ENCODE data around the gene CFAP74. TPM values are rescaled to one million over a fixed set of nuclear protein-coding genes. Genes with fewer than 3 reads are reported as not detected.
A peak's percentile ranks its signal among the peaks of the same experiment; 100 is the strongest.

Gene CFAP74
- total and polyA plus RNA-seq, 2 of the 4 experiments (the other 2 are of a cell fraction), result not detected

DNA sequence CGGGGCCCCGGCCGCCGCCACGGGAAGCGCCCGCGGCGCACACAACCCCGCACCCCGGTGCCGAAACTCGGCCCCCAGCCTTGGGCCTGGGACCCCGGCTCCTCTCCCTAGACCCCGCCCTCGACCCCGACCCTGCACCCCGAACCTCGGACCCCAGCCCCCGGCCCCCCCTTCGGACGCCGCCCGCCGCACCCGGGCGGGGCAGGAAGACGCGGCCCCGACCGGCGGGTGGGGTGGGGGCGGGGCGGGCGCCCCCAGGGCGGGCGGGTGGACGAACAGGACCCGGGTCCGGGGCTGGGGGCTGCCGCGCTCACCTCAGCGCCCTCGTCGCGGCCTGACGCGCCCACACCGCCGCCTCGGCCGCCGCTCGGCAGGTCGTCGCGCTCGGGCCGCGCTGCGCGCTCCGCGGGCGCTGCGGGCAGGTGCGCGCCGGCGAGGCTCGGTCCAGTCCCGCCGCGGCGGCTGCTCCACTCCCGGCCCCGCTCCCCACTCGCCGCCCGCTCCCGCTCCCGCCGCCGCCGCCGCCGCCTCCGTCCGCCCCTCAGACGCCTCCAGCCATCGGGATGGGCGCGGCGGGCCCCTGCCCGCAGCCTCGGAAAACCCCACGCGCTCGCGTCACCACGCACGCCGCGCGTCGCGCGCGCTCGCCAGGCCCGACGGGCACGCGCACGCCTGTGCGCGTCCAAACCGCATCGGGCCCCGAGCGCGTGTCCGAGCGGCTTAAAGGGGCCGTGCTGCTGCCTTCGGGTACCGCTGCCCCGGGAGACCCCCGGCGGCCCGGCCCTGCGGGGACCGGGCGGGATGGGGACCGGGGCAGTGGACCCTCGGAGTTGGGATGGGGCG is 112.9 kb downstream of the CFAP74 start, which contains the start of gene GNB1 (continued):
- peak; percentile 83; the same call in 1 of the 2 replicates for TF ChIP-seq MXI1 (IDR thresholded peaks at IDR 0.05; ENCODE audit: borderline replicate concordance, low read depth, low read length)
- TF ChIP-seq CEBPB (IDR thresholded peaks at IDR 0.05; ENCODE audit: low read depth, low read length), result no peak
- TF ChIP-seq MAFK (IDR thresholded peaks at IDR 0.05; ENCODE audit: low read depth, low read length), result no peak
